GM12892 (cell line): ENCODE measurements around the gene DPH3.

Experiments used
- POLR2A ChIP-seq: IDR thresholded peaks from 2 replicates; pipeline ENCODE4 v1.6.1; 2011; ENCODE audit warnings: low read depth, low read length, control low read depth
- POLR2AphosphoS5 ChIP-seq: IDR thresholded peaks from 2 replicates; pipeline ENCODE4 v1.6.1; 2011; ENCODE audit warnings: low read depth, low read length, control low read depth

DNA sequence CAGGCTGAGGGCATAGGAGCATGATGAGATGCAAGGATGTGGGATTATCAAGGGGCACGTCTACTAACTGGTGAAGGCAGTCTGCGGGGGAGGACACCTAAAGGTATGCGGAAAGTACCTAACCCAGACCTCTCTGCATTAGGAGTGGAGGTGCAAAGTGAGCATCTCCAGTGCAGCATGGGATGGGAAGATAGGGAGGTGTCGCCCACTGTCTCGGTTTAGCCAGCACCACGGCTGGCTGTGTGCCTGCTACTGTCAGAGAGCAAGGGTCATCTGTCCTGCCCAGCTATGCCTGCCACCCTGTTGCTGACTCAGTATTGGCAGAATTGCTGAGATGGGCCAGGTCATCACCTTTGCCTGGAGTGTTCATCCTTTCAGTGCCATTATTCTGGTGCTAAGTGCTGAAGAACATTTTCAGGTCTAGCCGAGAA lies 40.4 kb upstream of the DPH3 start:
- peak; percentile 89 for TF ChIP-seq POLR2AphosphoS5
- TF ChIP-seq POLR2A, result peak; percentile 77
